K562 (cell line): ENCODE measurements around the gene PACSIN1. TPM values are rescaled to one million over a fixed set of nuclear protein-coding genes. Genes with fewer than 3 reads are reported as not detected.

Experiments used
- CCNT2 ChIP-seq: IDR thresholded peaks from 2 replicates; pipeline ENCODE4 v1.6.1; 2011; ENCODE audit warnings: borderline replicate concordance, low read depth, mild to moderate bottlenecking, moderate library complexity, mixed read lengths, low read length; ENCODE audit not compliant: insufficient read length; ENCODE audit errors: extremely low read depth
- E2F5 ChIP-seq: sonication (generic); formaldehyde crosslinking; IDR thresholded peaks from 2 replicates; pipeline ENCODE4 v1.8.0; 2022; ENCODE audit warnings: mild to moderate bottlenecking, missing genetic modification reagents
- ELF2 ChIP-seq: fragments of 250-450 bp; sonication (Bioruptor Pico); IDR thresholded peaks from 2 replicates; pipeline ENCODE4 v1.5.0; 2021; ENCODE audit warnings: mild to moderate bottlenecking
- FOXA3 ChIP-seq, 2 experiments: fragments of 450-650 bp in 1 of 2; sonication (generic) in 1 of 2; formaldehyde crosslinking; IDR thresholded peaks in 1 of 2; conservative IDR thresholded peaks in 1 of 2; 2 replicates each; pipeline versions ENCODE4 v1.4.0 to v1.8.0; 2020 to 2022; ENCODE audit warnings: mild to moderate bottlenecking in 2 of 2, missing genetic modification reagents in 1 of 2
- HEY1 ChIP-seq: fragments of 250-450 bp; sonication (Bioruptor Pico); IDR thresholded peaks from 2 replicates; pipeline ENCODE4 v1.5.0; 2020; ENCODE audit warnings: mild to moderate bottlenecking, moderate library complexity, borderline replicate concordance
- HMG20A ChIP-seq: fragments of 450-650 bp; formaldehyde crosslinking; conservative IDR thresholded peaks from 2 replicates; pipeline ENCODE4 v1.4.0; 2020; ENCODE audit warnings: mild to moderate bottlenecking, mixed read lengths
- MED1 ChIP-seq: sonication (generic); formaldehyde crosslinking; IDR thresholded peaks from 2 replicates; pipeline ENCODE4 v1.8.1; 2023; ENCODE audit warnings: missing genetic modification reagents, borderline replicate concordance
- MTA1 ChIP-seq: fragments of 450-650 bp; IDR thresholded peaks from 2 replicates; pipeline ENCODE4 v1.6.1; 2017; ENCODE audit warnings: borderline replicate concordance
- PHB ChIP-seq: fragments of 250-450 bp; sonication (Bioruptor Pico); IDR thresholded peaks from 2 replicates; pipeline ENCODE4 v1.5.0; 2021
- RNF2 ChIP-seq: sonication (generic); IDR thresholded peaks from 2 replicates; pipeline ENCODE4 v1.6.1; 2016
- SP1 ChIP-seq: sonication (generic); formaldehyde crosslinking; IDR thresholded peaks from 2 replicates; pipeline ENCODE4 v1.8.1; 2022; ENCODE audit warnings: mild to moderate bottlenecking, missing genetic modification reagents
- ZNF23 ChIP-seq: fragments of 250-450 bp; sonication (Bioruptor Pico); IDR thresholded peaks from 2 replicates; pipeline ENCODE4 v1.4.0; 2020; ENCODE audit warnings: mild to moderate bottlenecking
- ZNF311 ChIP-seq: fragments of 250-450 bp; sonication (Bioruptor Pico); IDR thresholded peaks from 2 replicates; pipeline ENCODE4 v1.4.0; 2020; ENCODE audit warnings: mild to moderate bottlenecking, moderate library complexity
- ZNF395 ChIP-seq: fragments of 200-800 bp; sonication (Bioruptor generic); IDR thresholded peaks from 2 replicates; pipeline ENCODE4 v1.6.1; 2017; ENCODE audit warnings: missing genetic modification characterization, missing compliant biosample characterization
- ZNF766 ChIP-seq: fragments of 200-800 bp; sonication (Bioruptor generic); conservative IDR thresholded peaks from 2 replicates; pipeline ENCODE4 v1.6.1; 2016; ENCODE audit warnings: missing genetic modification characterization, missing compliant biosample characterization
- polyA plus RNA-seq, 8 experiments: library from polyadenylated mRNA; depleted of rRNA in 4 of 8; stranded (reverse) in 5 of 8; unstranded in 3 of 8; fragments of >200 nt; fragmentation: Nextera tagmentation in 2 of 8; fragmentation: Illumina TruSeq in 1 of 8; extraction: Ambion mirVana in 2 of 8; extraction: Trizol in 1 of 8; gene quantifications; 2 replicates each; pipeline versions ENCODE4 v1.2.1 to v1.2.3, GENCODE V29; 2011 to 2014; ENCODE audit warnings: inconsistent platforms in 1 of 8, missing spikeins in 1 of 8
- total RNA-seq, 7 experiments: library from RNA; depleted of rRNA in 6 of 7; stranded (reverse); fragments of >200 nt in 6 of 7; fragmentation: Illumina TruSeq in 2 of 7; extraction: Trizol in 2 of 7; gene quantifications; 2 replicates each; pipeline versions ENCODE4 v1.2.1 to v1.2.3, GENCODE V29; 2011 to 2021; ENCODE audit warnings: low replicate concordance in 1 of 7
- TF ChIP-seq, protein P1 (sequence below), 2 experiments: fragments of 450-650 bp; conservative IDR thresholded peaks; 2 replicates each; pipeline ENCODE4 v1.6.1; 2017; ENCODE audit warnings: mild to moderate bottlenecking in 2 of 2, moderate library complexity in 2 of 2
- TF ChIP-seq, protein P2 (sequence below): sonication (generic); formaldehyde crosslinking; IDR thresholded peaks from 2 replicates; pipeline ENCODE4 v1.4.0; 2020; ENCODE audit warnings: mild to moderate bottlenecking, missing genetic modification reagents

Gene PACSIN1
- total and polyA plus RNA-seq, 9 of the 15 experiments (the other 6 are each of a cell fraction or from before 2014, with no cell fraction given) = 0.01 to 1.7 (median 0.45) TPM

DNA sequence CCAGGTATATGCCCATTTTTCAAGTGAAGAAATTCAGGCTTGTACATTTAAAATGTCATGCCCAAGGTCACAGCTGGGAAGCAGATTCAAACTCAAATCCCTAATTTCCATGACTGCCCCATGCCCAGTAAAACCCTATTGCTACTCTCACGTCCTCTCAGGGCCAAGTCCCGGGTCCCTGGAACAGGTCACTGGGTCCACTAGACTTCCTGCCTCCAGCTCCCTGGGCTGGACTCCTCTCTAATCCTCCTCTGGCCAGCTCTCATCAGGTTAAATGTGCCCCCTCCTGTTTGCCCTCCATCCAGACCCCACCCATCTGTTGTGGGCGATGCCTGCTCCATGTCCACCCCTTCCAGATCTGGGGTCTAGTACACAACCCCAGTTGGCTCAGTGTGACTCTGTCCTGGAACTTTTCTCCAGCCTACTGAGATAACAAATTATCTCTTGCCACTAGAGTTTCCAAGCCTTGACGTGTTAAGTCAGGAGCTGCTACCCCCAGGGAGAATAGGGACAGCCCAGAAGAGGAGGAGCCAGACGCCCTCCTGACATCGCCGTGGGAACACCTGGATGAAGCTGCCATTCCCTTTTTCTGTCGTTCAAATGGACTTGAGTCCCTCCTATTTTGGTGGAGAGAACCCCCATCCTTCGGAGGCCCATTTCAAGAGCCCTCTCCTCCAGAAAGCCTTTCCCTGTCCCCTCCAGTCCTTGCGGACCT is 93.9 kb downstream of the PACSIN1 start (continued):
- TF ChIP-seq CCNT2 (no peak), ZNF766 (0 out of 2 replicates have a peak, but pooled peaks have one; percentile 9), SP1 (0 out of 2 replicates have a peak, but pooled peaks have one; percentile 7), RNF2 (no peak), HEY1 (CRISPR knock-in tag) (no peak), ZNF311 (CRISPR knock-in tag) (no peak), MTA1 (no peak), MED1 (no peak), ELF2 (no peak), E2F5 (CRISPR knock-in tag) (no peak), HMG20A (CRISPR knock-in tag) (0 out of 2 replicates have a peak, but pooled peaks have one; percentile 7), PHB (0 out of 2 replicates have a peak, but pooled peaks have one; percentile 64), ZNF23 (CRISPR knock-in tag) (no peak), ZNF395 (0 out of 2 replicates have a peak, but pooled peaks have one; percentile 5), FOXA3 (CRISPR knock-in tag; conservative IDR thresholded peaks at IDR 0.05 in 1 of 2, IDR thresholded peaks at IDR 0.05 in 1 of 2) (no peak)
- TF ChIP-seq, protein P1, sequence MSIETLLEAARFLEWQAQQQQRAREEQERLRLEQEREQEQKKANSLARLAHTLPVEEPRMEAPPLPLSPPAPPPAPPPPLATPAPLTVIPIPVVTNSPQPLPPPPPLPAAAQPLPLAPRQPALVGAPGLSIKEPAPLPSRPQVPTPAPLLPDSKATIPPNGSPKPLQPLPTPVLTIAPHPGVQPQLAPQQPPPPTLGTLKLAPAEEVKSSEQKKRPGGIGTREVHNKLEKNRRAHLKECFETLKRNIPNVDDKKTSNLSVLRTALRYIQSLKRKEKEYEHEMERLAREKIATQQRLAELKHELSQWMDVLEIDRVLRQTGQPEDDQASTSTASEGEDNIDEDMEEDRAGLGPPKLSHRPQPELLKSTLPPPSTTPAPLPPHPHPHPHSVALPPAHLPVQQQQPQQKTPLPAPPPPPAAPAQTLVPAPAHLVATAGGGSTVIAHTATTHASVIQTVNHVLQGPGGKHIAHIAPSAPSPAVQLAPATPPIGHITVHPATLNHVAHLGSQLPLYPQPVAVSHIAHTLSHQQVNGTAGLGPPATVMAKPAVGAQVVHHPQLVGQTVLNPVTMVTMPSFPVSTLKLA (conservative IDR thresholded peaks at IDR 0.05) = no peak
- TF ChIP-seq, protein P2, sequence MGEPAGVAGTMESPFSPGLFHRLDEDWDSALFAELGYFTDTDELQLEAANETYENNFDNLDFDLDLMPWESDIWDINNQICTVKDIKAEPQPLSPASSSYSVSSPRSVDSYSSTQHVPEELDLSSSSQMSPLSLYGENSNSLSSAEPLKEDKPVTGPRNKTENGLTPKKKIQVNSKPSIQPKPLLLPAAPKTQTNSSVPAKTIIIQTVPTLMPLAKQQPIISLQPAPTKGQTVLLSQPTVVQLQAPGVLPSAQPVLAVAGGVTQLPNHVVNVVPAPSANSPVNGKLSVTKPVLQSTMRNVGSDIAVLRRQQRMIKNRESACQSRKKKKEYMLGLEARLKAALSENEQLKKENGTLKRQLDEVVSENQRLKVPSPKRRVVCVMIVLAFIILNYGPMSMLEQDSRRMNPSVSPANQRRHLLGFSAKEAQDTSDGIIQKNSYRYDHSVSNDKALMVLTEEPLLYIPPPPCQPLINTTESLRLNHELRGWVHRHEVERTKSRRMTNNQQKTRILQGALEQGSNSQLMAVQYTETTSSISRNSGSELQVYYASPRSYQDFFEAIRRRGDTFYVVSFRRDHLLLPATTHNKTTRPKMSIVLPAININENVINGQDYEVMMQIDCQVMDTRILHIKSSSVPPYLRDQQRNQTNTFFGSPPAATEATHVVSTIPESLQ = 0 out of 2 replicates have a peak, but pooled peaks have one; percentile 12
